ENCODE results near the gene S100A7. TPM values are rescaled to one million over a fixed set of nuclear protein-coding genes. Genes with fewer than 3 reads are reported as not detected.

S100A7 gene
- total RNA-seq (under 1 TPM in 1 of 7 donors, not detected in 6; 0.97 TPM), polyA plus RNA-seq (not detected)
- long read RNA-seq, donor 1, result 0 reads
- long read RNA-seq, donor 2, result 0 reads
- long read RNA-seq, donor 3, result 0 reads

GRCh38 chr1:153460551-153460950 is at the start of gene S100A7:
Gene S100A7, minus strand, starts transcription at chr1:153460651. Its CDS starts 1,638 bp downstream, at chr1:153459013.
- no peaks in the 10 kb centered on the region for H3K4me1 ChIP-seq (ENCODE audit: insufficient read depth)
- WGBS, 3 donors, result 84 to 90% (median 86%) methylated on average over 4 of the region's 4 CpGs
- intact Hi-C loops (cut with DNase I), result no loop called here
- no peak within 1 kb of the TSS for H3K27ac ChIP-seq
- no peaks in the 10 kb centered on the region for H3K9me3 ChIP-seq
- H3K4me3 ChIP-seq, result no peak within 1 kb of the TSS
- H3K36me3 ChIP-seq, result no peaks in the 10 kb centered on the region
- DNase-seq, result no peak
- H3K27me3 ChIP-seq, result no peaks in the 10 kb centered on the region
- no peak for TF ChIP-seq POLR2A (IDR thresholded peaks at IDR 0.05)

GRCh38 chr1:153509729-153510354 is 49.4 kb upstream of the S100A7 start:
- no peak for TF ChIP-seq EP300 (IDR thresholded peaks at IDR 0.05)
- peak in 1 of 3 donors; percentile 13 for TF ChIP-seq CTCF (IDR thresholded peaks at IDR 0.05)
- no peak for TF ChIP-seq POLR2A (IDR thresholded peaks at IDR 0.05)
- 79 to 85% (median 80%) methylated on average over 4 of the region's 4 CpGs for WGBS, 3 donors
- no peak overlapping the region for H3K4me3 ChIP-seq
- no peaks in the 10 kb centered on the region for H3K9me3 ChIP-seq
- intact Hi-C loops (cut with DNase I), result loop anchor here (2.0 to 10.0 kb wide), 7 partner anchors 52 to 475 kb away; partner anchors contain the start of genes SLC27A3 (in 2 of the 4), CHTOP (in 1 of the 4) and RAB13 (in 1 of the 4)
- H3K36me3 ChIP-seq, result no peaks in the 10 kb centered on the region
- H3K4me1 ChIP-seq (ENCODE audit: insufficient read depth), result peaks cover 20% of the 10 kb centered on the region
- no peaks in the 10 kb centered on the region for H3K27me3 ChIP-seq
- H3K27ac ChIP-seq, result no peak overlapping the region
- DNase-seq, result peak in 1 of 5 donors; percentile 52

- no peak for DNase-seq
- Histone ChIP-seq H3K4me1 (ENCODE audit: insufficient read depth) (peaks cover 20% of the 10 kb centered on the region), H3K27me3 (no peaks in the 10 kb centered on the region), H3K27ac (no peak overlapping the region), H3K36me3 (no peaks in the 10 kb centered on the region), H3K4me3 (no peak overlapping the region), H3K9me3 (no peaks in the 10 kb centered on the region)
- 91 to 99% (median 98%) methylated on average over 3 of the region's 3 CpGs for WGBS, 3 donors
- TF ChIP-seq EP300 (IDR thresholded peaks at IDR 0.05) (no peak), POLR2A (IDR thresholded peaks at IDR 0.05) (no peak), CTCF (IDR thresholded peaks at IDR 0.05) (no peak)
- intact Hi-C loops (cut with DNase I), result loop anchor here in 2 of 4 donors (2.0 kb wide), 1 partner anchor 58 kb away; no protein-coding TSS in a partner anchor
These were observed 48.6 kb upstream of the S100A7 start for GRCh38 chr1:153509036-153509435.

GRCh38 chr1:153507926-153508583 is 47.6 kb upstream of the S100A7 start:
- peaks cover 20% of the 10 kb centered on the region for H3K4me1 ChIP-seq (ENCODE audit: insufficient read depth)
- DNase-seq, result peak in 2 of 5 donors; percentile 41 to 46
- WGBS, 3 donors, result 72 to 80% (median 78%) methylated on average over 11 of the region's 11 CpGs
- no peaks in the 10 kb centered on the region for H3K36me3 ChIP-seq
- H3K4me3 ChIP-seq, result no peak overlapping the region
- TF ChIP-seq EP300 (IDR thresholded peaks at IDR 0.05) (no peak), CTCF (IDR thresholded peaks at IDR 0.05) (no peak), POLR2A (IDR thresholded peaks at IDR 0.05) (no peak)
- H3K27ac ChIP-seq, result peak overlapping the region; percentile 40 to 78
- H3K9me3 ChIP-seq, result no peaks in the 10 kb centered on the region
- H3K27me3 ChIP-seq, result no peaks in the 10 kb centered on the region
- intact Hi-C loops (cut with DNase I), result loop anchor here in 2 of 4 donors (2.0 kb wide), 1 partner anchor 59 kb away; no protein-coding TSS in a partner anchor

Measured in ovary (tissue), 10 donors.